Anterior cingulate cortex (tissue), 58 donors: ENCODE data around the gene COPE.

ENCODE experiments used
- DNase-seq, 58 donors: peaks; one replicate each; lab custom pipeline; 2025; lab: John Stamatoyannopoulos, UW

Gene COPE

DNA sequence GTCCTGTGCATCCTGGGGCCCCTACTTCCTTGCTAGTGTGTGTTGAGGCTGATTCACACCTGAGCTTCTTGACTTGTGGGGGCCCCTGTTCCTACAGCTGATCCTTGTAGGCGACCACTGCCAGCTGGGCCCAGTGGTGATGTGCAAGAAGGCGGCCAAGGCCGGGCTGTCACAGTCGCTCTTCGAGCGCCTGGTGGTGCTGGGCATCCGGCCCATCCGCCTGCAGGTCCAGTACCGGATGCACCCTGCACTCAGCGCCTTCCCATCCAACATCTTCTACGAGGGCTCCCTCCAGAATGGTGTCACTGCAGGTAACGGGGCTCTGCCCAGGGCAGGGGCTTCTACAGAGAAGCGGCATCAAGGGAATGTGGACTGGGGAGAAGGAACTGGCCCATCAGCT, 62.0 kb downstream of the COPE start:
- no peak for DNase-seq

DNA sequence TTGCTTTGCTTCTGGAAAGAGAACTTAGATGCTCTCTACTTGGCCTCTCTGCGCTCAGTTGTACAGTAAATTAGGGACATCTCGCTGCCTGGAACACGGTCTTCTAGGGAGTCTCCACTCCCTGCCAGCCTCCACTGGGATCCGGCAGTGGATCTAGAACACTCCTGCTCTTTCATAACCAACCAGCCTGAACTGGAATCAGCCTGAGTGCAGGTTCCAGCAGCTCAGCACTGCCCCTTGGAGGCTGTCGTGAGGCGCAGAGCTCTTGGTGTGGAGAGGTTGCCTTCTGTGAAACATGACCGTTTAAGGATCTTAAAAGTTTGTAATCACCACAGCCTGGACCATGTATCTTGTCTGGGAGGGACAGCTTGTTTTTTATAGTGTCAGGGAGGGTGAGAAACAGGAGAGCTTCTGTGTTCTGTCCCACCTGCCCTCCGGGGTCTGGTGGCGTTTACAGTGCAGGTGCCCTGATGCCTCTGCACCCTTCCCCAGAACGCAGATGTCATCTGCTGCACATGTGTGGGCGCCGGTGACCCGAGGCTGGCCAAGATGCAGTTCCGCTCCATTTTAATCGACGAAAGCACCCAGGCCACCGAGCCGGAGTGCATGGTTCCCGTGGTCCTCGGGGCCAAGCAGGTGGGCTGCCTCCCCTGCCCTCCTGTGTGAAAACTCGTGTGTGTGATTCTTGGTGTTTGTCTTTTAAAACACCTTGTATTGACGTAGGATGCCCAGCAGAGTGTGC, 62.6 kb downstream of the COPE start:
- DNase-seq = peak in 52 of 58 donors; percentile 13 to 89 (median 68)

DNA sequence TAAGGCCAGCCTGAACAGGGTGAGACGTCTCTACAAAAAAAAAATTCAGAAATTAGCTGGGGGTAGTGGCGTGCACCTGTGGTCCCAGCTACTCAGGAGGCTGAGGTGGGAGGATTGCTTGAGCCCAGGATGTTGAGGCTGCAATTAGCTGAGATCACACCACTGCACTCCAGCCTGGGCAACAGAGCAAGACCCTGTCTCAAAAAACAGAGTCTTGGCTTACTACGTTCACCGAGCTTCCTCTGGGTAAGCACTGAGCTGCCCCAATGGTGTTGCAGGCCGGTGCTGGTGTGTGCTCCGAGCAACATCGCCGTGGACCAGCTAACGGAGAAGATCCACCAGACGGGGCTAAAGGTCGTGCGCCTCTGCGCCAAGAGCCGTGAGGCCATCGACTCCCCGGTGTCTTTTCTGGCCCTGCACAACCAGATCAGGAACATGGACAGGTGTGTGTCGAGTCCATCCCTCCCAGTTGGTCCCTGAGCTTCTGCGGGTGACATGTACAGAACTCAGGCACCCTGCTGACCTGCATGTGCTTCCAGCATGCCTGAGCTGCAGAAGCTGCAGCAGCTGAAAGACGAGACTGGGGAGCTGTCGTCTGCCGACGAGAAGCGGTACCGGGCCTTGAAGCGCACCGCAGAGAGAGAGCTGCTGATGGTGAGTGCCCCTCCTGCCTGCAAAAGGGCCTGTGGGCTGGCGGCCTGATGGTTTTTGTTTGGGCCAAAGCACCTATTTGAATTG, 63.4 kb downstream of the COPE start:
- DNase-seq = no peak

DNA sequence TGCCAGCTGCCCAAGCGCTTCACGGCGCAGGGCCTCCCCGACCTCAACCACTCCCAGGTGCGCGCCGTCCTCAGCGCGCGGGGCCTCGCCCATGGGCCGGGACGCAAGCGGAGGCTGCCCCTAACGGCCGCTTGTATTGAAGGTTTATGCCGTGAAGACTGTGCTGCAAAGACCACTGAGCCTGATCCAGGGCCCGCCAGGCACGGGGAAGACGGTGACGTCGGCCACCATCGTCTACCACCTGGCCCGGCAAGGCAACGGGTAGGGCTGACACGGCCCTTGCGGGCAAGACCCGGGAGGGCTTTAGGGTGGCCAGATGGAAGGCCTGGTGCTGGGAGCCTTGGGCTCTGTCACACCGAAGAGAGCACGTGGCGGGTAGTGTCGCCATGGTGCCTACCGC, 64.2 kb downstream of the COPE start:
- no peak for DNase-seq

DNA sequence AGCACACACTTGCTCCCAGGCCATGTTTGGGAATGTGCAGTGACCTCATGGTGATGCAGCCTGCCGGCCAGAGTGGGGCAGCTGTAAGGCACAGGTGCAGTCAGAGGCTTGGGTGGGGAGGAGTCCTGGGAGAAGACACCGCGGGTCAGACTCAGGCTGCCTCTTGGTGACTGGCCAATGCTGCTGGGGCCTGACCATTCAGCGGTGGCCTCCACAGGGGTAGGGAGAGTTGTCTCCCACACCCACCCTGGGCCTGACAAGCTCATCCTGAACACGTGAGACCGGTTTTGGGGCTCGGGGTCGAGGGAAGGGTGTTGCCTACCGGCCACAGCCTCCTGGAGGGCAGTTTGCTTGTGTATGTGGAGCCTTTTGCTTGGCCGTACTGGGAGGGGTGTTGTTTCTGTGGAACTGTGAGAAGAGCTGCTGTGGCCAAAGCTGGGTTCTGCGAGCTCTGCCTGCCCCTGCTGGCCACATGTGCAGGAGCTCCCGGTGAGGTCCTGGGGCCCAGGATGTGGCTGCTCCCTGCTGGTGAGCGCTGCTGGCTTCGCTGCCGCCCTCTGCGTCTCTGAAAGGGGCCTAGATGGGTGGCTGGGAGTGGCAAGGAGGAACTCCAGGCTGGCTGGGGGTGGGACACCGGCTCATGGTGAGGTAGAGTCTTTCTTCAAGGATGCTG, 65.3 kb downstream of the COPE start:
- peak in 1 of 58 donors; percentile 24 for DNase-seq

DNA sequence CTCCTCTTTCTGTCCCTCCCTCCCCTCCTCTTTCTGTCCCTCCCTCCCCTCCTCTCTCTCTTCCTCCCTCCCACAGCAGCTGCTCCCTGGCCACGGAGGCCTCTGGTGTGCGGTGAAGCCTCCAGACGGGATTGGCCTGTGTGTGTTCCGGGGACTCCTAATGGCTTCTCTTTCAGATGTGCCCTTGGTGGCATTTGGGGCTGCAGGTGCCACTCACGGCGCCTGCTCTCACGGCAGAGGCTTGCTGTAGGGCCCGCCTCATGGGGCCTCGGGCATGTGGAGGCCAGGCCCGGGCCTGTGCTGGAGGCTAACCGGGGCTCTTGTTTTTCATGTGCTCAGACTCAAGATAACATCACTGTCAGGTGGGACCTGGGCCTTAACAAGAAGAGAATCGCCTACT, 66.5 kb downstream of the COPE start:
- DNase-seq = no peak

DNA sequence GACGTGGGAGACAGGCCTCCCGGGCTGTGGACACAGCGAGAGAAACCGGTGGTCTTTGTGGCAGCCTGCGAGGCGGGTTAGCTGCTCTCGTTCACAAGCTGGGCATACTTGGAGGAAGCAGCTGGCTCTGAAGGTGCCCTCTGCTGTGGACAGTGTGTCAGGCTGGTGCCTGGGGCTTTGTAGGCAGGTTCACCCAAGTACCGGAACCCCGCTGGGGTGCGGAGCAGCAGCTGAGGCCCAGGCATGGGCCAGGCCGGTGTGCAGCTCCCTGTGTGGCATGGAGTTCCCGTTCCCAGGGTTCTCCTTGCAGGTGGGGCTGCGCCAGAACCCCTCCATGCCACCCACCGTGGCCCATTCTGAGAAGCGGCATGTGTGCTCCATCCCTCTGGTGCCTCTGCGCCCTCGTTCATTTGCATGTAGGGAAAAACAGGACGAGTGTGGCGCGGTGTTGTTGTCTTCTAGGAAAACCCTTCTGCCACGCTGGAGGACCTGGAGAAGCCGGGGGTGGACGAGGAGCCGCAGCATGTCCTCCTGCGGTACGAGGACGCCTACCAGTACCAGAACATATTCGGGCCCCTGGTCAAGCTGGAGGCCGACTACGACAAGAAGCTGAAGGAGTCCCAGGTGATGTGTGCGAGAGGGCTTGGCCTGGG, 67.4 kb downstream of the COPE start:
- DNase-seq = no peak

DNA sequence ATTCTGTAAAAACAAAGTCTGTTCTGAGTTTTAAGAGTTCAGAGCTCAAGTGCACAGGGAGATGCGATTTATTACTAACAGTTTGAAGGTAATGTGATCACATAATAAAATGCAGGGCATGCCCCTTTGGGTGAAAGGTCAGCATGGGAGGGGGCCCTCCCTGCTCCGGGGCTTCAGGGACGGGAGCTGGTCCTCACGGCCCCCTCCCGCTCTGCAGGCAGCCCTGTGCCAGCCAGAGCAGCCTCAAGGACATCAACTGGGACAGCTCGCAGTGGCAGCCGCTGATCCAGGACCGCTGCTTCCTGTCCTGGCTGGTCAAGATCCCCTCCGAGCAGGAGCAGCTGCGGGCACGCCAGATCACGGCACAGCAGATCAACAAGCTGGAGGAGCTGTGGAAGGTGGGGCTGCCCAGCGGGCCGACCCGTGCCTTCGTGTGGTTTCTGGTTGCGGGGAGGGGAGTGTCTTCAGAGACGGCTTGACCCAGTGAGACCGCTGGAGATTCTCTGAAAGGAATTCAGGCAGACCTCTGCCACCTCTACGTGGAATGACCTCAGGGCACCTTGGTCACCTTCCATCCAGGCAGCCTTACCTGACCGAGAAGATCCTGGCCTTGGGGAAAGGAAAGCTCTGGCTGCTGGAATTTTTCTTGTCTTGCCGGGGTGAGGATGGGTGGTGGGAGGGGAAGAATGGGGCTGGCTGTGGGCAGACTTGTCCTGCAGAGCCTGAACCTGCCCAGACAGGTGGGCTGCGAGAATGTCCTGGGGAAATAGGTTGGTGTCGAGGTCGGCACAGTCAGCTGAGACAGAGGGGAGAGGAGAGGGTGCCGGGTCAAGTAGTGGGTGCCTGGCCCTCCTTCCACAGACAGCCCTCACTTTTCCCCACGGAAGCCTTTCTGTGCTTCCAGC, 68.5 kb downstream of the COPE start:
- DNase-seq = no peak

DNA sequence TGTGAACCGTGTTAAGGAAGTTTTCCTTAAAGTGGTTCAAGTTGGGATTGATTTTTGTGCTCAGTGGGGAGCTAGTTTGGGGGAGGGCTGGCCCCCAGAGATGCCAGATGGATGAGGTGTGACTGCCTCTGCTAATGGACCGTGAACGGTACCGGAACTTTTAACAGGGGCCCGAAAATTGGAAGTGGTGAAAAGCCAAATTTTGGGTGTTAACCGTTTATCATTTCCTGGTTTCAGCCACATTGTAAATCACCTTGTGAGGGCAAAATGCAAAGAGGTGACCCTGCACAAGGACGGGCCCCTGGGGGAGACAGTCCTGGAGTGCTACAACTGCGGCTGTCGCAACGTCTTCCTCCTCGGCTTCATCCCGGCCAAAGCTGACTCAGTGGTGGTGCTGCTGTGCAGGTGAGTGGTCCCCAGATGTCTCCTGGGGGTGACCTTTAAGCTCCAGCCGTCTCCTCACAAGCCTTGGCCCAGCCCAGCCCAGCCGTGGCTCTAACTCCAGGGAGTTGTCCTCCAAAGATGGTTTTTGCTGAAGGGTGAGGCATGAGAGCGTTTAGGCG, 69.3 kb downstream of the COPE start:
- no peak for DNase-seq
